DND-41 (cell line): ENCODE data around the gene ATP13A1.
"Not testable (repeated sequence)": the region's sequence is repeated elsewhere in the genome, so short reads cannot be mapped to it uniquely, and the experiment has no call there.

Experiments
- EZH2 ChIP-seq: IDR thresholded peaks from 3 replicates; pipeline ENCODE4 v1.6.1; 2012; ENCODE audit warnings: borderline replicate concordance, low read depth, mild to moderate bottlenecking, moderate library complexity, low read length, inconsistent platforms; ENCODE audit not compliant: severe bottlenecking
- TF ChIP-seq, protein P1 (sequence below): IDR thresholded peaks from 2 replicates; pipeline ENCODE4 v1.5.1; 2012; ENCODE audit warnings: borderline replicate concordance, low read length, moderate library complexity, mild to moderate bottlenecking; ENCODE audit not compliant: poor library complexity, severe bottlenecking; ENCODE audit errors: extremely low read depth

DNA sequence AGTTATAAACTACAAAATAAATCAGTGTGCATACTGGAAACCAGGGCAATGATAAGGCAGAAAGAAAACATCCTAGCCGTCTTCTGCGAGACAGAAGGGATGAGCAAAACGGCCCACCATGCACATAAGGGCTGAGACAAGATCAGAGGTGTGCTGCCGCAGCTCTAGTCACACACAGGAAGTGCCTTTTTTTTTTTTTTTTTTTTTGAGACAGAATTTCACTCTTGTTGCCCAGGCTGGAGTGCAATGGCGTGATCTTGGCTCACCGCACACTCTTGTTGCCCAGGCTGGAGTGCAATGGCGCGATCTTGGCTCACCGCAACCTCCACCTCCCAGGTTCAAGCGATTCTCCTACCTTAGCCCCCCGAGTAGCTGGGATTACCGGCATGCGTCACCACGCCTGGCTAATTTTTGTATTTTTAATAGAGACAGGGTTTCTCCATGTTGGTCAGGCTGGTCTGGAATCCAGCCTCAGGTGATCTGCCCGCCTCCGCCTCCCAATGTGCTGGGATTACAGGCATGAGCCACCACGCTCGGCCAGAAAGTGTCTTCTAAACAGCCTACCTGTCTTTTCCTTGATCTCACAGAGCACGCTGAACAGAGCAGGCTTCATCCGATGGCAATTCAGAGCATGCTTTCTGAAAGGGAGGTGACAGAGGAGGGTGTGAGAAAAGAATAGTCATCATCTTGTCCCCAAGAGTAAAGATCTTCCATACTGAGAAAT, 64.6 kb downstream of the ATP13A1 start:
- TF ChIP-seq, protein P1, sequence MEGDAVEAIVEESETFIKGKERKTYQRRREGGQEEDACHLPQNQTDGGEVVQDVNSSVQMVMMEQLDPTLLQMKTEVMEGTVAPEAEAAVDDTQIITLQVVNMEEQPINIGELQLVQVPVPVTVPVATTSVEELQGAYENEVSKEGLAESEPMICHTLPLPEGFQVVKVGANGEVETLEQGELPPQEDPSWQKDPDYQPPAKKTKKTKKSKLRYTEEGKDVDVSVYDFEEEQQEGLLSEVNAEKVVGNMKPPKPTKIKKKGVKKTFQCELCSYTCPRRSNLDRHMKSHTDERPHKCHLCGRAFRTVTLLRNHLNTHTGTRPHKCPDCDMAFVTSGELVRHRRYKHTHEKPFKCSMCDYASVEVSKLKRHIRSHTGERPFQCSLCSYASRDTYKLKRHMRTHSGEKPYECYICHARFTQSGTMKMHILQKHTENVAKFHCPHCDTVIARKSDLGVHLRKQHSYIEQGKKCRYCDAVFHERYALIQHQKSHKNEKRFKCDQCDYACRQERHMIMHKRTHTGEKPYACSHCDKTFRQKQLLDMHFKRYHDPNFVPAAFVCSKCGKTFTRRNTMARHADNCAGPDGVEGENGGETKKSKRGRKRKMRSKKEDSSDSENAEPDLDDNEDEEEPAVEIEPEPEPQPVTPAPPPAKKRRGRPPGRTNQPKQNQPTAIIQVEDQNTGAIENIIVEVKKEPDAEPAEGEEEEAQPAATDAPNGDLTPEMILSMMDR = not testable (repeated sequence)
- TF ChIP-seq EZH2 = not testable (repeated sequence)
